ENCODE data around the gene FMO3.

Gene FMO3

GRCh38 chr1:171090604-171091003 lies at the start of gene FMO3:
FMO3 (plus strand) TSS chr1:171090905; CDS start chr1:171092659, 1,754 bp downstream.
- DNase-seq, result no peak

GRCh38 chr1:171048014-171048413 lies 42.7 kb upstream of the FMO3 start:
- no peak for DNase-seq

GRCh38 chr1:171052977-171053376 lies 37.7 kb upstream of the FMO3 start:
- no peak for DNase-seq

- no peak for DNase-seq
Measured at GRCh38 chr1:171055966-171056643, 34.6 kb upstream of the FMO3 start.

- no peak for DNase-seq
Measured at GRCh38 chr1:171061425-171062143, 29.1 kb upstream of the FMO3 start.

- no peak for DNase-seq
Measured at GRCh38 chr1:171062902-171063301, 27.8 kb upstream of the FMO3 start.

GRCh38 chr1:171075041-171075440 lies 15.7 kb upstream of the FMO3 start:
- no peak for DNase-seq

GRCh38 chr1:171081314-171081753 lies 9.4 kb upstream of the FMO3 start:
- no peak for DNase-seq

GRCh38 chr1:171081763-171082201 lies 8.9 kb upstream of the FMO3 start:
- no peak for DNase-seq

GRCh38 chr1:171082606-171083005 lies 8.1 kb upstream of the FMO3 start:
- no peak for DNase-seq

- DNase-seq, result no peak
Measured at GRCh38 chr1:171083222-171083621, 7.5 kb upstream of the FMO3 start.

GRCh38 chr1:171084091-171084490 lies 6.6 kb upstream of the FMO3 start:
- DNase-seq, result no peak

GRCh38 chr1:171084870-171085269 lies 5.8 kb upstream of the FMO3 start:
- DNase-seq, result no peak

- no peak for DNase-seq
Measured at GRCh38 chr1:171087896-171088295, 2.8 kb upstream of the FMO3 start.

GRCh38 chr1:171103862-171104261 lies 13.2 kb downstream of the FMO3 start:
- DNase-seq, result no peak

GRCh38 chr1:171107262-171107940 lies 16.7 kb downstream of the FMO3 start:
- DNase-seq, result no peak

GRCh38 chr1:171107969-171108368 lies 17.3 kb downstream of the FMO3 start:
- no peak for DNase-seq

- DNase-seq, result no peak
Measured at GRCh38 chr1:171109966-171110365, 19.3 kb downstream of the FMO3 start.

GRCh38 chr1:171110621-171111326 lies 20.1 kb downstream of the FMO3 start:
- no peak for DNase-seq

GRCh38 chr1:171112119-171112518 lies 21.4 kb downstream of the FMO3 start:
- no peak for DNase-seq

GRCh38 chr1:171113382-171113781 lies 22.7 kb downstream of the FMO3 start:
- no peak for DNase-seq

GRCh38 chr1:171115280-171115897 lies 24.7 kb downstream of the FMO3 start:
- DNase-seq, result no peak

GRCh38 chr1:171116676-171117075 lies 26.0 kb downstream of the FMO3 start:
- no peak for DNase-seq
